Ureter (tissue), 1 donor: ENCODE results near the gene CFAP69. TPM values are rescaled to one million over a fixed set of nuclear protein-coding genes. Genes with fewer than 3 reads are reported as not detected.
"Not testable (repeated sequence)": the region's sequence is repeated elsewhere in the genome, so short reads cannot be mapped to it uniquely, and the experiment has no call there.

Source experiments
- DNase-seq: peaks from one replicate; pipeline ENCODE4 v3.0.0-alpha.2; 2020; ENCODE audit warnings: low spot score
- total RNA-seq: library from RNA; stranded (reverse); gene quantifications from one replicate; pipeline ENCODE4 v1.2.4, GENCODE V29; 2023
- donor health status: DM: yes; HTN: yes; CAD: no.

The CFAP69 gene
- total RNA-seq, 1 donor from 2014 or later: 9.3 TPM

GRCh38 chr7:90233569-90233968, 11.4 kb upstream of the CFAP69 start:
- DNase-seq: no peak

GRCh38 chr7:90236721-90237289, 8.2 kb upstream of the CFAP69 start:
- no peak for DNase-seq

GRCh38 chr7:90238022-90238421, 7.0 kb upstream of the CFAP69 start:
- no peak for DNase-seq

GRCh38 chr7:90238583-90238982, 6.4 kb upstream of the CFAP69 start:
- DNase-seq: no peak

- no peak for DNase-seq
Observed at GRCh38 chr7:90239050-90239449, 5.9 kb upstream of the CFAP69 start.

GRCh38 chr7:90239625-90240228, 5.2 kb upstream of the CFAP69 start:
- DNase-seq: no peak

GRCh38 chr7:90242369-90243168, 2.4 kb upstream of the CFAP69 start:
- DNase-seq: no peak

- DNase-seq: no peak
Observed at GRCh38 chr7:90243556-90243955, 1.4 kb upstream of the CFAP69 start.

- DNase-seq: no peak
Observed at GRCh38 chr7:90244565-90244908, 437 bp upstream of the CFAP69 start.

GRCh38 chr7:90246171-90246570, 1.2 kb downstream of the CFAP69 start:
- DNase-seq: no peak

GRCh38 chr7:90248706-90249105, 3.7 kb downstream of the CFAP69 start:
- DNase-seq: no peak

- DNase-seq: no peak
Observed at GRCh38 chr7:90250601-90251303, 5.8 kb downstream of the CFAP69 start.

GRCh38 chr7:90251304-90251635, 6.3 kb downstream of the CFAP69 start:
- DNase-seq: no peak

- not testable (repeated sequence) for DNase-seq
Observed at GRCh38 chr7:90256011-90256410, 11.0 kb downstream of the CFAP69 start.

GRCh38 chr7:90256778-90257177, 11.8 kb downstream of the CFAP69 start:
- DNase-seq: no peak

- DNase-seq: no peak
Observed at GRCh38 chr7:90261441-90261840, 16.5 kb downstream of the CFAP69 start.

- DNase-seq: no peak
Observed at GRCh38 chr7:90262438-90262837, 17.5 kb downstream of the CFAP69 start.

- DNase-seq: no peak
Observed at GRCh38 chr7:90266808-90267207, 21.8 kb downstream of the CFAP69 start.

- DNase-seq: no peak
Observed at GRCh38 chr7:90267263-90267858, 22.4 kb downstream of the CFAP69 start.

- DNase-seq: no peak
Observed at GRCh38 chr7:90269163-90269562, 24.2 kb downstream of the CFAP69 start.

GRCh38 chr7:90270431-90271178, 25.6 kb downstream of the CFAP69 start:
- DNase-seq: no peak

- no peak for DNase-seq
Observed at GRCh38 chr7:90271753-90272152, 26.8 kb downstream of the CFAP69 start.
